GM18868 (cell line): ENCODE results near the gene AK4.

Experiments
- ATAC-seq: cut with Tn5 transposase; IDR thresholded peaks from one replicate; pipeline ENCODE4 v1.9.1; 2021; ENCODE audit warnings: mild to moderate bottlenecking, moderate library complexity; ENCODE audit not compliant: unreplicated experiment

AK4 gene

DNA sequence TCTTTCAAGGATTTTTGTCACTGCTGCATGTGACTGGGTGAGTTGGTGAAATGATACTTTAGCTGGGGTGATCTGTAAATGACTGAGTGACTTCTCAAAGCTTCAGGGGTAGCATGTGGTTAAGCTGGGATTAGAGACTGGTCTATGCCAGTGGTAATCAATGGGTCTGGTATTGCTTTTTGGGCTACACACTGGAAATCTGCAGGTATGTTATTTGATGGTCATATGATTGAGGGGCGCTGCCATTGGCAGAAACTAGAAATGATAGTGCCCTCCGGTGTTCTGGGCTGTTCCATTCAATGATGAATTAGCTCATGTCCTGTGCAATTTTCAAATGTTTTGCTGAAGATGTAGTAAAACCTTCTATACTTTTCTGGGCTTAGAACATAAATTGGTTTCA, 121.6 kb downstream of the AK4 start:
- no peak for ATAC-seq

DNA sequence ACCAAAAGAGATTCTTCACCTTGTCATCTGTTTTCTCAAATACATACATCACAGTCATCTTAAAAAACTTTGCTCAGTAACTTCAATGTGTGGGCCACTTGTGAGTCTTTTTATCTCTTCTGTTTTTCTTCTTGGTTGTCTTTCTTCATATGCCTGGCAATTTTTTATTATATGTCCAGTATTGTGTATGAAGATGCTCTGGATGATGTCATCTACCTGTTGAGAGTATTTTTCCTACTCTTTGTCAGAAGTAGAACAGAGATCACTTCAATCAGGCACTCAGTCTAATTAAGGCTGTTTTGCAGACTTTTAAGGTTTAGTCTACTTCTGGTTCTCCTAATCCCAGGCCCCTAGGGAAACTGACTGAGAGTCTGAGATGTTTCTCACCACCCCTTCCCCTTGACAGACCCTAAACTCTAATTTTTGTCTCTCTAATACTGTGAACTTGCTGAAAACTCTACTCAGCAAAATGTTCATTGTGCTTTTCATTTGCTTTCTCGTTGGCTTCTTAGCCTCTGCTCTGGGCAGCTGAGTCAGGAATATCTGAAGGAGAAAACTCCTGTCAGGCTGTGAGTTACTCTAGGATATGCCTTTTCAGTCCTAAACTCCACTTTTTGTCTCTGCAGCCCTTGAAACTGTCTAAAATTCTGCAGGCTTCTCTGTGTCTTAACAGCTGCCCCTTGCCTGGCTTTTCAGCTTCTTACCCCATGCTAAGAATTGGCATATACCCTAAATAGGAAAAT, 128.4 kb downstream of the AK4 start:
- ATAC-seq = no peak

DNA sequence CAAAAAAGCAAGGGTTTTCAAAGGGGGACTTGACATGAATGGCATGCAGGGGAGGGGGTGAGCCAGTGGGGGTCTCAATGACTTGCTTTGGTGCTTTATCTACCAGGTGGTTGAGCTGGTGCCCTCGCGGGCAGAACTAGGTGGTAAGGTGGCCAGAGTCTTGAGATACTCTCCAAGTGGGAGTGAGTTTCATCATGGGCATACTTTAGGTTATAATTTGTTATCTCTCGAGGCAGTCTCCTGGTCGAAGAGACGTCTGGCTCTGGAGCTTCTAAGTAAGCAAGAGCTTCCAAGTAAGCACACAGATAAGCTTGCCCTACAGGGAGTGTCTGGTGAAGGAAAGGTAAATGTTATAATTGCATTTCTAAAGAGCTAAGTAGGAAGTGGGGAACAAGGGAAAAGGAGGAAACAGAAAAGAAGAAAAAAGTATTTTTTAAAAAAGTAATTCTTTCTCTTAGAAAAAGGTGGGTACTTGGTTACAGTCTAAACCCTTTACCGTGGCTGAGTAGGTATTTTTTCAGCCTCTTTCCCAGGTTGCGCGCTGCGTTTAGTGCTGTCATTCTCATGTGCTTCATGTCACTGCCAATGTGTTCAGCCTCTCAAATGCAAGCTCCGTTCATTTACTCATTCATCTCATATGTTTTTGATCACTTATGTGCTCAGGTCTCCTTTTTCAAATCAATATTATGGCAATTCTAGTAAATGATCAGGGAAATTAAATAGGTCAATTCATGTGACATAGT, 129.8 kb downstream of the AK4 start:
- no peak for ATAC-seq

DNA sequence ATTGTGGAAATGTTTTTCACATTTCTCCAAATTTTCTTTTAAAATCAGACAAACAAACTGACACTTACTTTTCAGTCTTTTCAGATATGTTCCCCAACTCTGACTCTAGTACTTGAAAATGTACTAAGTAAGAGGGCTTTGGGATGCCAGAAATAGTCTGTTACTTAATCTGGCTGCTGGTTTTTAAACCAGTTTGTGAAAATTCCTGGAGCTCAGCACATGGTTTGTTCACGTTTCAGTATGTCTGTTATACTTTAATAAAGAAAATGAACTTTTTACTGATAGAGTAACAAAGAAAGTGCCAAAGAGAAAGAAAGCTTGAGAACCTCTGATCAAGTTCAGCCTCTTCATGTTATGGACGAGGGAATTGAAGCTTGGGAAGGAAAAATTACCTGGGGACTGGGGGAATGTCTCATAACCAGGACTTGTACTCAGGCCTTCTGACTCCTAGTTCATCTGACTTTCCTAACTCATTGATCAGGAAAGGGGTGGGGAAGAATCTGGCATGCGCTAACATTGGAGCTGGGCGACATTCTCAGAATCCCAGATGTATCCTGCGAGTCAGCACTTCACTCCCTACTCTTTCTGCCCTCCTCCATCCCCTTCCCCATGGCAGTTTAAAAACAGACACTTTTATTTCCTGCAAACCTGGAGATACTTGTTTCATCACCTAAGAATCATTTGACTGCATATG, 130.5 kb downstream of the AK4 start:
- ATAC-seq = no peak

DNA sequence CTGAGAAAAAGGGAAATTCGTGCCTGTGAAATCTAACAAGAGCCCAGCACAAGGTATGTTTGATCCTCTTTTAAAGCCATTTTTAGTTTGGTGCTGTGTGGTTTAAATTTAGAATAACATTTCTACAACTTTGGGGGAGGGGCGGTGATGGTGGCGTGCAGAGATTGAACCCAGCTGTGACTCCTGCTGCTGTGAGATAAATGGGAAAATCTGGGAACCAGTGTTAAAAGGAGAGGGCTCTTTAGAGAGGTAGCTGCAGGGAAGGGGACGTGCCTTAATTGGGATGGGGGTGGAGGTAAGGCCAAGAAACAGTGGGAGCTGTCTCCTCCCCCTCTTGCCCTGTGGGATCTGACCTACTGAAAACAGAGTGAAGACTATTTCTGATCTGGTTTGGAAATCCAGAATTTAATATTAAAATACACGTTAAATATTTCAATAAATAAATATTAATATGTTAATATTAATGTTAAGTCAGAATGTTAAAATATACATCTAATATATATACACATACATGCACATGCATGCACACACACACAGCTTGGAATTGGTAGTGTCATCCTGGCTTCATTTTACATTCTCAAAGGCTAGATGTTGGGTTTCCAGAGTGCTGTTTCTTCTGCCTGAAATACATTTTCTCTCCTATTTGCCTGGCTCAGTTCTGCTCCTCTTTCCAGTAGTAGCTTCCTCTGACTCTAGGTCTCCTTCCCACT, 131.2 kb downstream of the AK4 start:
- ATAC-seq = no peak
